Pancreas (tissue), 10 donors: ENCODE data around the gene TOX3. TPM values are rescaled to one million over a fixed set of nuclear protein-coding genes. Genes with fewer than 3 reads are reported as not detected.
A peak's percentile ranks its signal among the peaks of the same experiment; 100 is the strongest.

Experiments
- ATAC-seq, 4 donors: fragments of 200-7000 bp; cut with Tn5 transposase; one replicate each; pipeline versions ENCODE4 v1.8.0 to v1.9.1; 2020; ENCODE audit warnings: mild to moderate bottlenecking in 4 of 4, moderate library complexity in 4 of 4
- DNase-seq, 6 donors: peaks; one replicate each; pipeline ENCODE4 v3.0.0-alpha.2; 2020
- FAIRE-seq: peaks from 2 replicates; lab custom pipeline; 2012; peaks lifted over from hg19 to GRCh38; lab: Jason Lieb, UNC
- H3K27ac ChIP-seq, 4 donors: fragments of 200-600 bp; sonication (generic); 1 replicate in 3 of 4; 2 replicates in 1 of 4; pipeline versions ENCODE4 v1.5.0 to v1.8.0; 2020
- H3K27me3 ChIP-seq, 4 donors: fragments of 200-600 bp; one replicate each; pipeline ENCODE4 v1.8.0; 2021
- H3K36me3 ChIP-seq, 3 donors: fragments of 200-600 bp; sonication (generic) in 1 of 3; one replicate each; pipeline versions ENCODE4 v1.5.0 to v1.8.0; 2020 to 2021
- H3K4me1 ChIP-seq, 3 donors: fragments of 200-600 bp; one replicate each; pipeline ENCODE4 v1.8.0; 2021
- H3K4me3 ChIP-seq, 4 donors: fragments of 200-600 bp; sonication (generic) in 2 of 4; one replicate each; pipeline versions ENCODE4 v1.5.0 to v1.8.0; 2020 to 2021
- H3K9me3 ChIP-seq, 4 donors: fragments of 200-600 bp; one replicate each; pipeline ENCODE4 v1.8.0; 2021
- WGBS, 2 donors: extraction: QIAGEN DNeasy Blood & Tissue Kit; methylation state at CpG; one replicate each; pipeline ENCODE4 v1.1.7; 2013; 5-methylcytosine and 5-hydroxymethylcytosine counted together
- intact Hi-C, 3 donors: fragments of 100-400 bp; cut with DNase I; formaldehyde crosslinking; loops; one replicate each; pipeline versions ENCODE4 v1.11.1 to v1.14.2; 2022
- polyA plus RNA-seq, 2 donors: library from polyadenylated mRNA; stranded (reverse); fragments of 200-250 nt; gene quantifications; one replicate each; pipeline ENCODE4 v1.2.3, GENCODE V29; 2013
- total RNA-seq, 6 donors: library from RNA; stranded (reverse); fragmentation: NEBNext Ultra II Directional in 4 of 6; extraction: Animal tissue kit (Norgen Biotek cat#: 25700) in 4 of 6; gene quantifications; one replicate each; pipeline versions ENCODE4 v1.2.1 to v1.2.4, GENCODE V29; 2021 to 2023
- TF ChIP-seq, protein P1 (sequence below), 4 donors: fragments of 200-600 bp; sonication (generic) in 3 of 4; IDR thresholded peaks; one replicate each; pipeline versions ENCODE4 v1.5.0 to v1.8.0; 2021; ENCODE audit warnings: antibody characterized with exemption in 4 of 4
- donor health status: healthy with polysubstance abuse.
- donor health status: DM: no; HTN: no; CAD: no; lungs with moderate emphysema.
- donor health status: DM: no; HTN: no; CAD: no.
- donor health status: control.
- donor health status: control.
- donor health status: Bipolar disorder and iron deficiency.
- donor health status: DM: yes; HTN: yes; CAD: no.
- donor health status: DM: no; HTN: no; CAD: no.
- donor health status: DM: no; HTN: no; CAD: no.
- donor health status: DM: yes; HTN: yes; CAD: no.

The TOX3 gene
- total and polyA plus RNA-seq, 8 donors = 1.1 to 6.1 (median 4.2) TPM

DNA sequence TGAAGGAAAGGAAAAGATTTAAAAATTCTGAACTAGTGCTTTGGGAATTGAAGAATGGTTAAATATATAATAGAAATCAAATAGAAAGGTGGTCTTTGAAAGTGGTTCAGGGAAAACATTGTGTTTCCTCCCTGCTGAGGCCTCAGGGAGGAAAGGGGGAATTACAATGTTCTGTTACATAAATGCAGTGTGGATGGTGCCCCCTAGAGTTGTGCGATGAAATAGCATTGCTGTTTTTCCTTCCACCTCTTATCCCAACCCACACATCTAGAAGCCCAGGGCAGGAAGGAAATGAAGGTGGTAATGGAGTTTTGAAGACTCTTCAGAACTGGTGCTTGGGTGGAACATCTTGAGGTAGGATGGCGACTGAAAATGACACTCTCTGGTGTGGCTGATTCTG is 6.4 kb upstream of the TOX3 start:
- FAIRE-seq (no peak), ATAC-seq (no peak), DNase-seq (no peak)
- 85 to 92% methylated on average over 2 of the region's 2 CpGs for WGBS, 2 donors
- intact Hi-C loops = no loop called here
- Histone ChIP-seq H3K4me1 (no peaks in the 10 kb centered on the region), H3K9me3 (no peaks in the 10 kb centered on the region), H3K36me3 (no peaks in the 10 kb centered on the region), H3K27me3 (no peaks in the 10 kb centered on the region), H3K4me3 (no peak overlapping the region), H3K27ac (no peak overlapping the region)
- TF ChIP-seq, protein P1, sequence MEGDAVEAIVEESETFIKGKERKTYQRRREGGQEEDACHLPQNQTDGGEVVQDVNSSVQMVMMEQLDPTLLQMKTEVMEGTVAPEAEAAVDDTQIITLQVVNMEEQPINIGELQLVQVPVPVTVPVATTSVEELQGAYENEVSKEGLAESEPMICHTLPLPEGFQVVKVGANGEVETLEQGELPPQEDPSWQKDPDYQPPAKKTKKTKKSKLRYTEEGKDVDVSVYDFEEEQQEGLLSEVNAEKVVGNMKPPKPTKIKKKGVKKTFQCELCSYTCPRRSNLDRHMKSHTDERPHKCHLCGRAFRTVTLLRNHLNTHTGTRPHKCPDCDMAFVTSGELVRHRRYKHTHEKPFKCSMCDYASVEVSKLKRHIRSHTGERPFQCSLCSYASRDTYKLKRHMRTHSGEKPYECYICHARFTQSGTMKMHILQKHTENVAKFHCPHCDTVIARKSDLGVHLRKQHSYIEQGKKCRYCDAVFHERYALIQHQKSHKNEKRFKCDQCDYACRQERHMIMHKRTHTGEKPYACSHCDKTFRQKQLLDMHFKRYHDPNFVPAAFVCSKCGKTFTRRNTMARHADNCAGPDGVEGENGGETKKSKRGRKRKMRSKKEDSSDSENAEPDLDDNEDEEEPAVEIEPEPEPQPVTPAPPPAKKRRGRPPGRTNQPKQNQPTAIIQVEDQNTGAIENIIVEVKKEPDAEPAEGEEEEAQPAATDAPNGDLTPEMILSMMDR (IDR thresholded peaks at IDR 0.05) = no peak

DNA sequence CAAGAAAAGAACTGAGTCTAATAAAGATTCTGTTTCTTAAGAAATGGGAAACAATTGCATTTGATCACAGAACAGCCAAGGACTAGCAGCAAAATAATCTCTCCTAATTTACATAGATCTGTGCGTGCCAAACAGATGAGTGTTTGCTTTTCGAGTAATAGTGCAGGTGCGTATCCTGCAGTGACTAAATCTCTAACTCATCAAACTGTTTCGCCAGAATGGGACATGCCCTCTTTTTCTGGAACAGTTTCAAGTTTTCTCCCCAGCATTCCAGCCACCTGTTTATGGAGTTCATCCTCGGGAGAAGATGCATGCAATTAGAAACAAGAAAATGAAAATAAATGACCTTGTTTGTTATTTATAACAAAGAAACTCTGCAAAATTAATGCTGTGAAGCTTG is 5.7 kb upstream of the TOX3 start:
- Histone ChIP-seq H3K27ac (no peak overlapping the region), H3K4me3 (no peak overlapping the region), H3K27me3 (no peaks in the 10 kb centered on the region), H3K36me3 (no peaks in the 10 kb centered on the region), H3K4me1 (no peaks in the 10 kb centered on the region), H3K9me3 (no peaks in the 10 kb centered on the region)
- intact Hi-C loops = no loop called here
- TF ChIP-seq, protein P1 (IDR thresholded peaks at IDR 0.05) = no peak
- ATAC-seq (peak in 2 of 4 donors; percentile 10 to 38), FAIRE-seq (no peak), DNase-seq (no peak)
- 31 to 39% methylated on average over 5 of the region's 5 CpGs for WGBS, 2 donors

DNA sequence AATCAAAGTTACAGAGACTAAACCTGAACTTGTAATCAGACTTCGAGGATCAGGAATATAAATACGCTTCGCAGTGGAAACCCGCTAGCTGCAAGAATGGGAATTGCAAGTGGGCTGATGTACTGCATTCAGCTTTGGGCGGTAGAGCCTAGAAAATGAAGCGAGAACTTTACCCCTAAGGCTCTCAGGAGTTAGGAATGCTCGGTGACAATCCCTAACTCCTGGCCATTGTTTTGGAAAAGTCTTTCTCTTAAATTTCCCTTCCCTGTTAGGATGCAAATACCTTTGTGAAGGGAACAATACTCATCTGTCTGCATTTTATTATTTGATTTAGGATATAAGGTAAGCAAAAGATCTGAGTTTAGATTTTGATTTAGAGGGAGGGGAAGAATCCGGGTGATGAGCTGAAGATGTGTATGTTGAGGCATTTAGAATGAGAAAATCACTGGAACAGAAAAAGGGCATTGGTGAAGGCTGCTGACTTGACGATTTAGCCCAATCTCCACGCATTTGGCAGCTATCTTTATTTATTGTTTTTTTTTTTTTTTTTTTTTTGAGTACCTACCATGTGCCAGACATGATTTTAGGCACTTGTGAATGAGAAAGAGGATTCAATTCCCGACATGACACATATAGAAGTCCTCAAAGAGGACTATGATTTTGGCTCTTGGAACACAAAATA is 2.2 kb upstream of the TOX3 start:
- no peaks in the 10 kb centered on the region for H3K27me3 ChIP-seq
- H3K27ac ChIP-seq = no peak overlapping the region
- FAIRE-seq (no peak), DNase-seq (no peak), ATAC-seq (no peak)
- no peaks in the 10 kb centered on the region for H3K9me3 ChIP-seq
- intact Hi-C loops = no loop called here
- peaks cover 0 to 2% (median 0%) of the 10 kb centered on the region in 3 donors for H3K4me1 ChIP-seq
- WGBS, 2 donors = 77 to 80% methylated on average over 11 of the region's 11 CpGs
- TF ChIP-seq, protein P1 (IDR thresholded peaks at IDR 0.05) = no peak
- H3K4me3 ChIP-seq = no peak overlapping the region
- no peaks in the 10 kb centered on the region for H3K36me3 ChIP-seq

DNA sequence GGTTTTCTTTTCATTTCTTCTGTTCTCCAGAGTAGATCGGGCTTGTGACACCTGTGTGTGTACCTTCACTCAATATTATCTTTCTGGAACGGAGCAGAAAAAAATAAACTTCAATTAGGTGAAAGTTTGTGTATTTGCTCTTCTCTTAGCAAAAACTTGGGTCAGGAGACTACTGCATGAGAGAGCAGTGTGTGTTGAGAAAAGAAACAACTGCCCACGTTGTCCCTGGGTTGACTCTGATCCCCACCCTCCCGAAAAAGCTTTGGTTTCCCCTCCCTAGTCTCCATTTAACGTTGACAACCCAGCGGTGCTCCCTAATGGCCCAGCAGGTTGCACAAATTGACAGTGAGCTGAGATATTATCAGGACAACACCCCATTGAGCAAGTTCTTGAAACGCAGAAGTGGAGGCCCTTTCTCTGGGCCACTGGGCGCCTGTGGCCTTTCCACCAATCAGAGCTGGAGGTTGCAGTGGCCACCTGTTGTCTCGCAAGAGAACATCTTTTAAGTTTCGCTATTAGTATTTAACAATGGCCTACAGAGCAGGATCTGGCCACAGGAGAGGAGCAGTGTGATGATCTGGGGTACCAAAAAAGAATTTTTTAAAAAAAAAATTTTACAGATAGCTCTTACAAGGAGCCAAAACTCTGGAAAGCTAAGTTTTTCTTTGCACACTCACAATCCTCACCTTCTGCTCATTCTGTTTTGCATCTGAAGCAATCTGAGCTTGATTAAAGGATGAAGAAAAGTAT is 1.5 kb upstream of the TOX3 start:
- WGBS, 2 donors = 61 to 66% methylated on average over 10 of the region's 10 CpGs
- peaks cover 0 to 2% (median 0%) of the 10 kb centered on the region in 3 donors for H3K4me1 ChIP-seq
- intact Hi-C loops = no loop called here
- H3K4me3 ChIP-seq = no peak overlapping the region
- H3K36me3 ChIP-seq = no peaks in the 10 kb centered on the region
- no peaks in the 10 kb centered on the region for H3K9me3 ChIP-seq
- no peaks in the 10 kb centered on the region for H3K27me3 ChIP-seq
- no peak overlapping the region for H3K27ac ChIP-seq
- ATAC-seq = no peak
- no peak for DNase-seq
- TF ChIP-seq, protein P1 (IDR thresholded peaks at IDR 0.05) = no peak
- no peak for FAIRE-seq

DNA sequence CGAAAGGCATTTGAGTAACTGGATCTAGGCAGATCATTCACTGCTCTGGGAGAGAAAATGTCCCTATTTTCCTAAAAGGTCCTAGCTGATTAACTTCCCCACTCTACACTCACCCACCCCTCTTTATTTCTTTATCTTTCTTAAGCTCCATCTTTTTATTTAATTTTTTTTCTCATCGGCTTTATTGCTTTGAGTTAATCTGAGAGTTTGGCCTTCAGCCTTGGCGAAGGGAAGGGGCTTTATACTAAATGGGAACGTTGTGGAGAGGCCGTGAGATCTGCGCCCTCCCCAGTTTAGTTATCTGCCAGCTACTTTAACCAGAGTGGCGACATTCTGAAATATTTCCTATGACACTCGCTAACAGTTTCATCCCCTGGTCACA is 882 bp upstream of the TOX3 start:
- H3K27ac ChIP-seq = peak overlapping the region in 1 of 4 donors; percentile 36

More for the DNA sequence above, 882 bp upstream of the TOX3 start:
- no peaks in the 10 kb centered on the region for H3K27me3 ChIP-seq
- H3K36me3 ChIP-seq = no peaks in the 10 kb centered on the region
- intact Hi-C loops = no loop called here
- FAIRE-seq = no peak
- TF ChIP-seq, protein P1 (IDR thresholded peaks at IDR 0.05) = no peak
- 59 to 67% methylated on average over 8 of the region's 8 CpGs for WGBS, 2 donors
- ATAC-seq = no peak
- H3K4me3 ChIP-seq = peak overlapping the region in 2 of 4 donors; percentile 64 to 70
- peaks cover 0 to 2% (median 0%) of the 10 kb centered on the region in 3 donors for H3K4me1 ChIP-seq
- no peak for DNase-seq
- H3K9me3 ChIP-seq = no peaks in the 10 kb centered on the region
